GM13976 (cell line): ENCODE results near the gene DISP2.

ENCODE experiments used
- DNase-seq: peaks from one replicate; pipeline ENCODE4 v3.0.0; 2012; ENCODE audit warnings: low spot score
- in situ Hi-C: fragments of 300-500 bp; cut with MboI; formaldehyde crosslinking; loops from one replicate; pipeline ENCODE4 v1.12.0; 2022; ENCODE audit warnings: low sequenced_read_pairs, mixed read lengths, inconsistent platforms; ENCODE audit not compliant: unreplicated experiment
- TF ChIP-seq, protein P1 (sequence below): IDR thresholded peaks from 2 replicates; pipeline ENCODE4 v1.5.1; 2012; ENCODE audit warnings: borderline replicate concordance, mild to moderate bottlenecking; ENCODE audit not compliant: insufficient read depth; ENCODE audit errors: extremely low read depth, missing control alignments, control extremely low read depth

Gene DISP2, protein sequence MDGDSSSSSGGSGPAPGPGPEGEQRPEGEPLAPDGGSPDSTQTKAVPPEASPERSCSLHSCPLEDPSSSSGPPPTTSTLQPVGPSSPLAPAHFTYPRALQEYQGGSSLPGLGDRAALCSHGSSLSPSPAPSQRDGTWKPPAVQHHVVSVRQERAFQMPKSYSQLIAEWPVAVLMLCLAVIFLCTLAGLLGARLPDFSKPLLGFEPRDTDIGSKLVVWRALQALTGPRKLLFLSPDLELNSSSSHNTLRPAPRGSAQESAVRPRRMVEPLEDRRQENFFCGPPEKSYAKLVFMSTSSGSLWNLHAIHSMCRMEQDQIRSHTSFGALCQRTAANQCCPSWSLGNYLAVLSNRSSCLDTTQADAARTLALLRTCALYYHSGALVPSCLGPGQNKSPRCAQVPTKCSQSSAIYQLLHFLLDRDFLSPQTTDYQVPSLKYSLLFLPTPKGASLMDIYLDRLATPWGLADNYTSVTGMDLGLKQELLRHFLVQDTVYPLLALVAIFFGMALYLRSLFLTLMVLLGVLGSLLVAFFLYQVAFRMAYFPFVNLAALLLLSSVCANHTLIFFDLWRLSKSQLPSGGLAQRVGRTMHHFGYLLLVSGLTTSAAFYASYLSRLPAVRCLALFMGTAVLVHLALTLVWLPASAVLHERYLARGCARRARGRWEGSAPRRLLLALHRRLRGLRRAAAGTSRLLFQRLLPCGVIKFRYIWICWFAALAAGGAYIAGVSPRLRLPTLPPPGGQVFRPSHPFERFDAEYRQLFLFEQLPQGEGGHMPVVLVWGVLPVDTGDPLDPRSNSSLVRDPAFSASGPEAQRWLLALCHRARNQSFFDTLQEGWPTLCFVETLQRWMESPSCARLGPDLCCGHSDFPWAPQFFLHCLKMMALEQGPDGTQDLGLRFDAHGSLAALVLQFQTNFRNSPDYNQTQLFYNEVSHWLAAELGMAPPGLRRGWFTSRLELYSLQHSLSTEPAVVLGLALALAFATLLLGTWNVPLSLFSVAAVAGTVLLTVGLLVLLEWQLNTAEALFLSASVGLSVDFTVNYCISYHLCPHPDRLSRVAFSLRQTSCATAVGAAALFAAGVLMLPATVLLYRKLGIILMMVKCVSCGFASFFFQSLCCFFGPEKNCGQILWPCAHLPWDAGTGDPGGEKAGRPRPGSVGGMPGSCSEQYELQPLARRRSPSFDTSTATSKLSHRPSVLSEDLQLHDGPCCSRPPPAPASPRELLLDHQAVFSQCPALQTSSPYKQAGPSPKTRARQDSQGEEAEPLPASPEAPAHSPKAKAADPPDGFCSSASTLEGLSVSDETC (N-terminal part only)

DNA sequence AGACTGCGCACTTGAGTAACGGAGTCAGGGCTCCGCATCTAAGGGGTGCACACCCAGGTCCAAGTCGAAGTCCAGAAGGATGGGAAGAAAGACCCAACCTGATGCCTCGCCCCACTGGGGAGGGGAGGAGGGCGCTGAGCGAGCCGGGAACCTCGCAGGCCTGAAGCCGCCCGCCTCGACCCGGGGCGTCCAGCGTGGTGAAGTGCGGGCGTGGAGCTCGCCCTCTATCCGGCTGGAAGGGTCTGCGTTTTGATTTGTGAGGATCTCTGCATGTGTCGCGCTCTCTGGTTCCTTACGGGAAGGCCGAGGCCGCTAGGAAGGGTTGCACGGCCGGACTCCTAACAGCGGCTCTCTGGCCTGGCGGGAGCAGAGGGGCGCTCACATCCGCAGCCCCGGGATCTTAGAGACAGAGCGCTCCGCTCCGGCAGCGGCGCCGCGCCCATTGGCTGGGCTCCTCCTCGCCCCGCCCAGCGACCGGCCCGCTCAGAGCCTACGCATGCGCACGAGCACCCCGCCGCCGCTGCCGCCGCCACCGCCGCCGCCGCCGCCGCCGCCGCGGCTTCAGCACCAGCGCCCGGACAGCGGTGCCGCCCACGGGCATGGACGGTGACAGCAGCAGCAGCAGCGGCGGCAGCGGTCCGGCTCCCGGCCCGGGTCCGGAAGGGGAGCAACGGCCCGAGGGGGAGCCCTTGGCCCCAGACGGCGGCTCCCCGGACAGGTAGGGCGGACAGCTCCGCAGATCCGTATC, at the start of gene DISP2:
DISP2 (plus strand) TSS at position 497 of the 748 bp plus-strand sequence; CDS start at position 600, 103 bp downstream.
- TF ChIP-seq, protein P1, sequence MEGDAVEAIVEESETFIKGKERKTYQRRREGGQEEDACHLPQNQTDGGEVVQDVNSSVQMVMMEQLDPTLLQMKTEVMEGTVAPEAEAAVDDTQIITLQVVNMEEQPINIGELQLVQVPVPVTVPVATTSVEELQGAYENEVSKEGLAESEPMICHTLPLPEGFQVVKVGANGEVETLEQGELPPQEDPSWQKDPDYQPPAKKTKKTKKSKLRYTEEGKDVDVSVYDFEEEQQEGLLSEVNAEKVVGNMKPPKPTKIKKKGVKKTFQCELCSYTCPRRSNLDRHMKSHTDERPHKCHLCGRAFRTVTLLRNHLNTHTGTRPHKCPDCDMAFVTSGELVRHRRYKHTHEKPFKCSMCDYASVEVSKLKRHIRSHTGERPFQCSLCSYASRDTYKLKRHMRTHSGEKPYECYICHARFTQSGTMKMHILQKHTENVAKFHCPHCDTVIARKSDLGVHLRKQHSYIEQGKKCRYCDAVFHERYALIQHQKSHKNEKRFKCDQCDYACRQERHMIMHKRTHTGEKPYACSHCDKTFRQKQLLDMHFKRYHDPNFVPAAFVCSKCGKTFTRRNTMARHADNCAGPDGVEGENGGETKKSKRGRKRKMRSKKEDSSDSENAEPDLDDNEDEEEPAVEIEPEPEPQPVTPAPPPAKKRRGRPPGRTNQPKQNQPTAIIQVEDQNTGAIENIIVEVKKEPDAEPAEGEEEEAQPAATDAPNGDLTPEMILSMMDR: no peak
- in situ Hi-C loops: no loop called here
- DNase-seq: peak; percentile 100

DNA sequence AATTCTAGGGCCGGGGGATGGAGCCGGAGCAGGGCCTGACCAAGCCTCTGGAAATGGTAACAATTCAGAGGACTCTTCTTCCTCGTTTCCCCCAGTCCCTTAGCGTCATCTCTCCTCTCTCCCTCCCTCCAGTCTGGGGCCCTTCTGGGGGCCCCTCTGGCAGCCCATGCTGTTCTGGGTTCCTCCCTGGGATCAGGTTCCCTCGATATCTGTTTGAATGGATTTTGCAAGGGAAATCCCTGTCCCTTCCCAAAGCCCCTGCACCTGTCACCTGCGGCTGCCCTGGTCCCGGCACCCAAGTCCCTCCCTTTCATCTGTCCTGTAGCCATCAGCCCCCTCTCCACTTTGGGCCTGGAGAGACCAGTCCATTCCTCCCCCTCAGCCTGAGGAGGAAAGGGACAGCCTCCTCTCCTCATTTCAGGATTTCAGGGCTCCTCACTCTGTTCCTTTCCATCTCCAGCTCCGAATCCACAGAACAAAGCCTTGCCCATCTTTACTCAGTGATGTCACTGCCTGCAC, 48.6 kb upstream of the DISP2 start:
- TF ChIP-seq, protein P1: no peak

DNA sequence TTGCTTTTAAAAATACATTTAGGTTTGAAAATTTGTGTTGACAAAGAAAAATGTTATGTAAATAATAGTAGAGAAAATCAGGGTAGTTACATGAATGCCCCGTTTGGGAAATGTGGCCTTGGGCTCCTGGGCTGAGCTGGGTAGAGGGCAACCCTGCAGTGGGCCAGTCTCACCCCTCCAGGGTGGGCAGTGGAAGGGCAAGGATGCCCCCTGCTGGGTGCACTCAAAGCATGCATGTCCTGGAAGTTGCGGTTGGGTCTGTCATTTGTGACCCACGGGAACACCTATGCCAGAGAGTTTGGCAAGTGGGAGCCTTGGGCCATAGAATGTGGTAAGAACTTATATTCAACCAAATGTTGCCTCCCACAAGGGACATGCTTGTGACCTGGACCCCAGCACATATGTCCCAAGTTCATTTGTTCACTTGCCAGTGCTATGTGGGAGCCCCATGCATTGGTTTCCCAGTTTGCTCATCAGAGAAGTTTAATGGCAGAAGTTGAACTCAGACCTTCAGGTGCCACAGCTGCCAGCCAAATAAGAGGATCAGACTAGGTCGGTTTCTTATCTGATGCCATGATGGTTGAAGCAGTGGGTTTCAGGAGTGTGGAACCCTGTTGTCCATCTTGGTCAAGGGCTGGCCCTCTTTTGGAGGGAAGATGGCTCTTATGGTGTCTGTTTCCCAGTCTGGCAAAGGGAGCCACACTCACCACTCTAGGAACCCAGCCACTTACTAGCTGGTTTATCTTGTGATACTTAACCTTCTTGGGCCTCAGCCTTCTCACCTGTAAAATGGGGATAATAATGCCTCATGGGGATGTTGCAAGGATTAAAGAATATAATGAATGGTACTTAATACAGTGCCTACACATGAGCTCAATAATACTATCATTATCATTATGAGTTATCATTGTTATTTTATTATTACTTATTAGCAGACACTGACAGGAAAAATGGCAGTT, 47.7 kb upstream of the DISP2 start:
- in situ Hi-C loops: no loop called here
- peak; percentile 69 for DNase-seq
- TF ChIP-seq, protein P1: peak; percentile 73

More for the DNA sequence above, 48.6 kb upstream of the DISP2 start:
- in situ Hi-C loops: no loop called here
- no peak for DNase-seq

DNA sequence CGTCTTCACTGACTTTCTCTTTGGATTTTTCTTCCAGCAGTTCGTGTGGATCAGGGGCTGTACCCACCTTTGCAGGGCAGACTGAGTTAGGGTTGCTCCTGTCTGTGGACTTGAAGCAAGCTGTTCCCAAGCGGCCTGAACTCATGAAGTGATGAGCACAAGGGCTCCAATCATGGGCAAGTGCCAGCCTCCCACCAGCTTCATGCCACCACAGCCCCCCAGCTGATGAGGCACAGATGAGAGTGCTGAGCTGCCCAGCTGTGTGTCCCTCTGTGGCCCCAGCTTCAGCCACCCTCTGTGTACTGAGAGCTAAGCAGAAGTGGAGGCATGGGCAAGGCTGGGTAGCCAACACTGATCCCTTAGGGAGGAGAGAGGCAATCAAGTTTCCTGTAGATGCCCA, 47.0 kb upstream of the DISP2 start:
- DNase-seq: no peak
- TF ChIP-seq, protein P1: no peak
- in situ Hi-C loops: no loop called here

DNA sequence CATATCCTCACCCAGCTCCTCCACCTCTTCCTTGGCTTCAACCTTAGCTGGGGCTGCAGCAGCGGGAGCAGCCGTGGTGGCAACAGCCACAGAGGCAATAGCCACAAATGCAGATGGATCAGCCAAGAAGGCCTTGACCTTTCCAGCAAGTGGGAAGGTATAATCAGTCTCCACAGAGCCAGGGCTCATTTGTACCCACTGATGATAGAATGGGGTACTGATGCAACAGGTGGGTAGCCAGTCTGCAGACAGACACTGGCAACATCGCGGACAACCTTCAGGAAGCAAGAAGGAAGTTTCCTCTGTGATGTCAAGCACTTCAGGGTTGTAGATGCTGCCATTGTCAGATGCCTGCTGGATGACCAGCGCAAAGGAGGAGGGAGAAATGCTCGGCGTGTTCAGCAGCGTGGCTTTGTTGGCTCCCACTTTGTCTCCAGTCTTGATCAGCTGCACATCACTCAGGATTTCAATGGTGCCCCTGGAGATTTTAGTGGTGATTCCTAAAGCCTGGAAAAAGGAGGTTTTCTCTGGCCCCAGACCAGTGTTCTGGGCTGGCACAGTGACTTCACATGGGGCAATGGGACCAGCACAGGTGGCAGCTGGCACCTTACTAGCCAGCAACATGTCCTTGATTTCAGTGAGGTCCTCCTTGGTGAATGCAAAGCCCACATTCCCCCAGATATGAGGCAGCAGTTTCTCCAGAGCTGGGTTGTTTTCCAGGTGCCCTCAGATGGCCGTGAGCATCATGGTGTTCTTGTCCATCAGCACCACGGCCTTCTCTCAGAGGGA, 45.5 kb upstream of the DISP2 start:
- TF ChIP-seq, protein P1: no peak
- no peak for DNase-seq
- in situ Hi-C loops: no loop called here
